ENCODE results near the gene THSD7B. TPM values are rescaled to one million over a fixed set of nuclear protein-coding genes. Genes with fewer than 3 reads are reported as not detected.

The THSD7B gene
- total and polyA plus RNA-seq, 2 of the 8 experiments (the other 6 are each of a cell fraction or from before 2014, with no cell fraction given): 0.60 to 2.9 TPM

DNA sequence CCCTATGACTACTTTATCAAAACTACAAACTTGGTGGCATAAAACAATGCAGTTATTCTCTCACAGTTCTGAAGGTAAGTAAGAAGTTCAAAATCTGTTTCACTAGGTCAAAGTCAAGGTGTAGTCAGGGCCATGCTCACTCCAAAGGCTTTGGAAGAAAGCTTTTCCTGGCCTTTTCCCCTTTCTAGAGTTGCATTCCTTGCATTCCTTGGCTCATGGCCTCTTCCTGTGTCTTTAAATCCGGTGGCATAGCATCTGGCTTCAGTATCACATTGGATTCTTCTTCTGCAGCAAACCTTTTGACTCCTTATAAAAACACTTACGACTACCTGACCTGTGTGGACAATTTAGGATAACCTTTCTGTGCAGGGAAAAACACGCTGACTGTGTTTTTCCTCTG, 655.4 kb downstream of the THSD7B start:
- H3K27me3 ChIP-seq (replicated peaks in 1 of 4; ENCODE audit: control insufficient read depth in 3 of 4, extremely low read depth in 1 of 4, insufficient read depth in 3 of 4, low read length in 3 of 4): no peaks in the 10 kb centered on the region
- H3K14ac ChIP-seq (ENCODE audit: insufficient read length): no peak overlapping the region
- no peak overlapping the region for H3K4me3 ChIP-seq (ENCODE audit: extremely low read depth in 1 of 4, insufficient read depth in 2 of 4, low read depth in 3 of 4, low read length in 4 of 4)
- H3K9me3 ChIP-seq (ENCODE audit: insufficient read depth in 2 of 2, low read depth in 1 of 2, low read length in 1 of 2): peaks cover 0 to 10% of the 10 kb centered on the region in 2 experiments; a peak in 3 of 4 replicates
- no peak overlapping the region for H3K56ac ChIP-seq (replicated peaks; ENCODE audit: insufficient read length, low read depth, low read length)
- no peak overlapping the region for H4K5ac ChIP-seq (ENCODE audit: insufficient read length, low read depth, low read length)
- ChIA-PET POLR2A (ENCODE audit: partially characterized antibody) (no interaction called here), CTCF (ENCODE audit: partially characterized antibody) (no interaction called here)
- H3K23me2 ChIP-seq (ENCODE audit: low read depth, low read length): no peaks in the 10 kb centered on the region
- no peak overlapping the region for H4K8ac ChIP-seq (ENCODE audit: extremely low read depth, insufficient read depth, low read length)
- no peaks in the 10 kb centered on the region for H3K79me2 ChIP-seq (ENCODE audit: control insufficient read depth in 1 of 2, insufficient read depth in 2 of 2, low read length in 2 of 2)
- 71% methylated on average over 3 of the region's 3 CpGs; no CpG with 5 or more reads in 1 of the 2 experiments for WGBS, 2 experiments (ENCODE audit: extremely low coverage in 1 of 2, insufficient coverage in 1 of 2, insufficient read length in 1 of 2, insufficient replicate concordance in 2 of 2, low coverage in 1 of 2, low lambda C conversion rate in 2 of 2, missing lambda C conversion rate in 1 of 2)
- H3K23ac ChIP-seq (ENCODE audit: insufficient read length): no peak overlapping the region
- no peaks in the 10 kb centered on the region; a peak in 1 of 8 replicates for H3K36me3 ChIP-seq (ENCODE audit: control insufficient read depth in 2 of 4, insufficient read depth in 4 of 4, low read length in 3 of 4)
- peak; percentile 90 for TF ChIP-seq TEAD4 (IDR thresholded peaks at IDR 0.05; ENCODE audit: low read depth, low read length)
- TF ChIP-seq TCF12 (IDR thresholded peaks at IDR 0.05; ENCODE audit: low read depth, low read length): 0 out of 2 replicates have a peak, but pooled peaks have one; percentile 34
- TF ChIP-seq BCL11A (IDR thresholded peaks at IDR 0.05; ENCODE audit: low read depth in 2 of 2, low read length in 2 of 2): no peak
- no peak for TF ChIP-seq BACH1 (IDR thresholded peaks at IDR 0.05; ENCODE audit: low read length)
- TF ChIP-seq, protein P1, sequence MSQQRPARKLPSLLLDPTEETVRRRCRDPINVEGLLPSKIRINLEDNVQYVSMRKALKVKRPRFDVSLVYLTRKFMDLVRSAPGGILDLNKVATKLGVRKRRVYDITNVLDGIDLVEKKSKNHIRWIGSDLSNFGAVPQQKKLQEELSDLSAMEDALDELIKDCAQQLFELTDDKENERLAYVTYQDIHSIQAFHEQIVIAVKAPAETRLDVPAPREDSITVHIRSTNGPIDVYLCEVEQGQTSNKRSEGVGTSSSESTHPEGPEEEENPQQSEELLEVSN (IDR thresholded peaks at IDR 0.05): no peak
- TF ChIP-seq ASH2L (IDR thresholded peaks at IDR 0.05; ENCODE audit: low read length): no peak
- no peak overlapping the region for H3K9ac ChIP-seq (replicated peaks in 1 of 4; ENCODE audit: extremely low read depth in 1 of 4, low read depth in 3 of 4, low read length in 3 of 4)
- no peaks in the 10 kb centered on the region for H3K79me1 ChIP-seq (ENCODE audit: low read depth, low read length)
- FAIRE-seq (no peak), DNase-seq (ENCODE audit: low read depth in 1 of 2, low spot score in 2 of 2) (no peak)
- no peak overlapping the region for H2AFZ ChIP-seq (ENCODE audit: low read length)
- H4K91ac ChIP-seq (replicated peaks; ENCODE audit: insufficient read length, low read length): no peak overlapping the region
- H3K4ac ChIP-seq (replicated peaks; ENCODE audit: insufficient read length, low read depth, low read length): no peak overlapping the region
- H2BK15ac ChIP-seq (ENCODE audit: low read length): no peak overlapping the region
- no peaks in the 10 kb centered on the region for H4K20me1 ChIP-seq (replicated peaks in 1 of 2; ENCODE audit: control insufficient read depth in 1 of 2, insufficient read depth in 2 of 2, low read length in 2 of 2)
- no peak overlapping the region for H2BK20ac ChIP-seq (ENCODE audit: low read length)
- no peak overlapping the region for H2BK120ac ChIP-seq (replicated peaks; ENCODE audit: low read depth, low read length)
- no peak overlapping the region for H2BK5ac ChIP-seq (ENCODE audit: low read depth, low read length)
- H2AK5ac ChIP-seq (ENCODE audit: low read depth, low read length): no peak overlapping the region
- H3K27ac ChIP-seq (ENCODE audit: low read depth, low read length): no peak overlapping the region
- H3K4me2 ChIP-seq (ENCODE audit: insufficient read depth in 1 of 2, low read depth in 2 of 2, low read length in 2 of 2): no peak overlapping the region
- no peak overlapping the region for H2BK12ac ChIP-seq (ENCODE audit: low read depth, low read length)
- H3K18ac ChIP-seq (ENCODE audit: extremely low read depth, low read length): no peak overlapping the region
- H3K4me1 ChIP-seq (replicated peaks in 1 of 4; ENCODE audit: control insufficient read depth in 3 of 4, insufficient read depth in 4 of 4, low read length in 3 of 4): no peaks in the 10 kb centered on the region
